ENCODE results near the gene SCRN3. TPM values are rescaled to one million over a fixed set of nuclear protein-coding genes. Genes with fewer than 3 reads are reported as not detected.

Gene SCRN3
- total RNA-seq, 1 experiment from 2014 or later: 28.6 TPM

DNA sequence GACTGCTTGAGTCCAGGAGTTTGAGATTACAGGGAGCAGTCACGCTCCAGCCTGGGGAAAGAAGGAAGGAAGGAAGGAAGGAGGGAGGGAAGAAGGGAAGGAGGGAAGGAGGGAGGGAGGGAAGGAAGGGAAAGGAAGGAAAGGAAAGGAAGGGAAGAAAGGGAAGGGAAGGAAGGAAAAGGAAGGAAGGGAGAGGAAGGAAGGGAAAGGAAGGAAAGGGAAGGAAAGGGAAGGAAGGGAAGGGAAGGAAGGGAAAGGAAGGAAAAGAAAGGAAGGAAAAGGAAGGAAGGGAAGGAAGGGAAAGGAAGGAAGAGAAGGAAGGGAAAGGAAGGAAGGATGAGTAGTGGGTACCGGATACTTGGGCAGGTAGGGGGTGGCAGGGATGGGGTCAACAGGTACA is 59.0 kb downstream of the SCRN3 start:
- H3K4me1 ChIP-seq (ENCODE audit: insufficient read depth, low read length, poor library complexity, severe bottlenecking): no peaks in the 10 kb centered on the region
- no peaks in the 10 kb centered on the region for H3K36me3 ChIP-seq (ENCODE audit: insufficient read depth, low read length, poor library complexity, severe bottlenecking)
- H3K9me3 ChIP-seq (ENCODE audit: low read depth, low read length, poor library complexity, severe bottlenecking): no peaks in the 10 kb centered on the region
- CTCF ChIA-PET: no interaction called here
- no peak overlapping the region for H3K27ac ChIP-seq (ENCODE audit: low read depth, low read length, poor library complexity, severe bottlenecking)
- no peaks in the 10 kb centered on the region for H3K27me3 ChIP-seq (replicated peaks; ENCODE audit: insufficient read depth, low read depth, low read length, poor library complexity)
- intact Hi-C loops (cut with micrococcal nuclease; ENCODE audit: unreplicated experiment): no loop called here
- no peak for DNase-seq (ENCODE audit: low spot score)
- TF ChIP-seq, protein P1, sequence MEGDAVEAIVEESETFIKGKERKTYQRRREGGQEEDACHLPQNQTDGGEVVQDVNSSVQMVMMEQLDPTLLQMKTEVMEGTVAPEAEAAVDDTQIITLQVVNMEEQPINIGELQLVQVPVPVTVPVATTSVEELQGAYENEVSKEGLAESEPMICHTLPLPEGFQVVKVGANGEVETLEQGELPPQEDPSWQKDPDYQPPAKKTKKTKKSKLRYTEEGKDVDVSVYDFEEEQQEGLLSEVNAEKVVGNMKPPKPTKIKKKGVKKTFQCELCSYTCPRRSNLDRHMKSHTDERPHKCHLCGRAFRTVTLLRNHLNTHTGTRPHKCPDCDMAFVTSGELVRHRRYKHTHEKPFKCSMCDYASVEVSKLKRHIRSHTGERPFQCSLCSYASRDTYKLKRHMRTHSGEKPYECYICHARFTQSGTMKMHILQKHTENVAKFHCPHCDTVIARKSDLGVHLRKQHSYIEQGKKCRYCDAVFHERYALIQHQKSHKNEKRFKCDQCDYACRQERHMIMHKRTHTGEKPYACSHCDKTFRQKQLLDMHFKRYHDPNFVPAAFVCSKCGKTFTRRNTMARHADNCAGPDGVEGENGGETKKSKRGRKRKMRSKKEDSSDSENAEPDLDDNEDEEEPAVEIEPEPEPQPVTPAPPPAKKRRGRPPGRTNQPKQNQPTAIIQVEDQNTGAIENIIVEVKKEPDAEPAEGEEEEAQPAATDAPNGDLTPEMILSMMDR (conservative IDR thresholded peaks at IDR 0.05; ENCODE audit: low read depth, low read length): no peak
- TF ChIP-seq EZH2 (IDR thresholded peaks at IDR 0.05; ENCODE audit: borderline replicate concordance, low read depth, low read length, poor library complexity, severe bottlenecking): no peak
- no peak overlapping the region for H3K4me3 ChIP-seq (ENCODE audit: low read depth, low read length, poor library complexity, severe bottlenecking)
- POLR2A ChIA-PET (ENCODE audit: low non-redundant PET): no interaction called here
- BruUV-seq (replicated peaks): no TSS peak

DNA sequence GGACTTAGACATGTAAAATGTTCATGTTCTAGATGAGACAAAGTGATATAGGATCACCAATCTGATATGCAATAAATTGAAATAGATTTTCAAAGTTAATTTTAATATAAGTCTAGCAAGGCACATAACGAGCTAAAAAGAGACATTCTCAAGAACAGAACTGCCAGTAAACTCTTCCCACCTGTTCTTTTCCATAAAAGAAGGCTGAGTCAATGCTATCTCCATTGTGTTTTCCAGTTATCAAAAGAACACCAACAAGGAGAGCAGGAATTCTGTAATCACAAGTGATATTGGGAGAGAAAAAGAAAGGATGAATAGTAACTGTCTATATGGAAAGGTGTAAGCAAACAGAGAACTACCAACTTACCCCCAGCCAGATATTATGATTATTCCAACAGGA is 65.7 kb downstream of the SCRN3 start:
- TF ChIP-seq, protein P1 (conservative IDR thresholded peaks at IDR 0.05; ENCODE audit: low read depth, low read length): no peak
- TF ChIP-seq EZH2 (IDR thresholded peaks at IDR 0.05; ENCODE audit: borderline replicate concordance, low read depth, low read length, poor library complexity, severe bottlenecking): no peak
- no peak for DNase-seq (ENCODE audit: low spot score)
- POLR2A ChIA-PET (ENCODE audit: low non-redundant PET): interaction anchor here (0.6 kb wide), 2 partner anchors 10 to 24 kb away, joined by 3 to 8 read pairs; no protein-coding TSS in a partner anchor
- peaks cover 21% of the 10 kb centered on the region for H3K27me3 ChIP-seq (replicated peaks; ENCODE audit: insufficient read depth, low read depth, low read length, poor library complexity)
- no peaks in the 10 kb centered on the region for H3K36me3 ChIP-seq (ENCODE audit: insufficient read depth, low read length, poor library complexity, severe bottlenecking)
- H3K4me3 ChIP-seq (ENCODE audit: low read depth, low read length, poor library complexity, severe bottlenecking): no peak overlapping the region
- no peaks in the 10 kb centered on the region for H3K4me1 ChIP-seq (ENCODE audit: insufficient read depth, low read length, poor library complexity, severe bottlenecking)
- H3K9me3 ChIP-seq (ENCODE audit: low read depth, low read length, poor library complexity, severe bottlenecking): no peaks in the 10 kb centered on the region
- no peak overlapping the region for H3K27ac ChIP-seq (ENCODE audit: low read depth, low read length, poor library complexity, severe bottlenecking)
- BruUV-seq (replicated peaks): no TSS peak
- CTCF ChIA-PET: interaction anchor here (0.7 kb wide), 1 partner anchor 15 kb away, joined by 3 read pairs; no protein-coding TSS in a partner anchor
- intact Hi-C loops (cut with micrococcal nuclease; ENCODE audit: unreplicated experiment): no loop called here

DNA sequence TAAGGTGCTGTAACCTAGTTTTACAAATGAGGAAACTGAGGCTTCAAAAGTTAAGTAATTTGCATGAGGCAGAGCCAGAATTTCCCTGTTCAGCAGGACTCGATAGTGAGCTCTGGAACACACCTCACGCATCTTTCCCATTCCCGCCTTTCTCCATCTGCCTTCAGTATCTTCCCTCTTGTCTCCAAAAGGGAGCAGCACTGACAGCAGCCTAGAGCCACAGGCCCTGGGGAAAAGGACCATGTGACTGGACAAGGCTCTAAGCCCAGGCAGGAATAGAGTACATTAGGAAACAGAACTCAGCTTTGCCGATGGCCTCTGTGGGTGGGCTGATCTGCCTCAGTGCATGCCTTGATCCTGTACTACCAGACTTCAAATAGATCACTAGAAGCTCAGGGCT is 69.8 kb downstream of the SCRN3 start:
- no TSS peak for BruUV-seq (replicated peaks)
- intact Hi-C loops (cut with micrococcal nuclease; ENCODE audit: unreplicated experiment): no loop called here
- Histone ChIP-seq H3K9me3 (ENCODE audit: low read depth, low read length, poor library complexity, severe bottlenecking) (no peaks in the 10 kb centered on the region), H3K27ac (ENCODE audit: low read depth, low read length, poor library complexity, severe bottlenecking) (no peak overlapping the region), H3K27me3 (replicated peaks; ENCODE audit: insufficient read depth, low read depth, low read length, poor library complexity) (peaks cover 56% of the 10 kb centered on the region), H3K4me1 (ENCODE audit: insufficient read depth, low read length, poor library complexity, severe bottlenecking) (no peaks in the 10 kb centered on the region), H3K36me3 (ENCODE audit: insufficient read depth, low read length, poor library complexity, severe bottlenecking) (no peaks in the 10 kb centered on the region), H3K4me3 (ENCODE audit: low read depth, low read length, poor library complexity, severe bottlenecking) (no peak overlapping the region)
- CTCF ChIA-PET: no interaction called here
- DNase-seq (ENCODE audit: low spot score): peak; percentile 39
- TF ChIP-seq EZH2 (IDR thresholded peaks at IDR 0.05; ENCODE audit: borderline replicate concordance, low read depth, low read length, poor library complexity, severe bottlenecking): no peak
- TF ChIP-seq, protein P1 (conservative IDR thresholded peaks at IDR 0.05; ENCODE audit: low read depth, low read length): no peak
- POLR2A ChIA-PET (ENCODE audit: low non-redundant PET): no interaction called here

Data from A673 (cell line).